Upper lobe of right lung (tissue), 1 donor: ENCODE measurements around the gene REXO5. TPM values are rescaled to one million over a fixed set of nuclear protein-coding genes. Genes with fewer than 3 reads are reported as not detected.

Experiments used
- ATAC-seq: fragments of 200-7000 bp; cut with Tn5 transposase; one replicate; pipeline ENCODE4 v1.9.1; 2020; ENCODE audit warnings: mild to moderate bottlenecking, moderate library complexity
- DNase-seq: peaks from one replicate; pipeline ENCODE4 v3.0.0-alpha.2; 2020
- H3K27ac ChIP-seq: fragments of 200-600 bp; one replicate; pipeline ENCODE4 v1.8.0; 2022
- H3K27me3 ChIP-seq: fragments of 200-600 bp; one replicate; pipeline ENCODE4 v1.8.0; 2022; ENCODE audit warnings: mild to moderate bottlenecking
- H3K36me3 ChIP-seq: fragments of 200-600 bp; one replicate; pipeline ENCODE4 v1.8.0; 2022
- H3K4me1 ChIP-seq: fragments of 200-600 bp; one replicate; pipeline ENCODE4 v1.8.0; 2022
- H3K4me3 ChIP-seq: fragments of 200-600 bp; one replicate; pipeline ENCODE4 v1.8.0; 2022; ENCODE audit warnings: mild to moderate bottlenecking
- H3K9me3 ChIP-seq: fragments of 200-600 bp; one replicate; pipeline ENCODE4 v1.8.0; 2022
- intact Hi-C: fragments of 100-400 bp; cut with DNase I; formaldehyde crosslinking; loops from one replicate; pipeline ENCODE4 v1.11.0; 2022
- total RNA-seq: library from RNA; stranded (reverse); fragmentation: NEBNext Ultra II Directional; extraction: Animal tissue kit (Norgen Biotek cat#: 25700); gene quantifications from one replicate; pipeline ENCODE4 v1.2.1, GENCODE V29; 2021
- TF ChIP-seq, protein P1 (sequence below): fragments of 200-600 bp; IDR thresholded peaks from one replicate; pipeline ENCODE4 v1.8.0; 2022; ENCODE audit warnings: antibody characterized with exemption
- donor health status: DM: no; HTN: yes; CAD: no; lungs with severe emphysema.

The REXO5 gene
- total RNA-seq, 1 donor from 2014 or later: 1.4 TPM

DNA sequence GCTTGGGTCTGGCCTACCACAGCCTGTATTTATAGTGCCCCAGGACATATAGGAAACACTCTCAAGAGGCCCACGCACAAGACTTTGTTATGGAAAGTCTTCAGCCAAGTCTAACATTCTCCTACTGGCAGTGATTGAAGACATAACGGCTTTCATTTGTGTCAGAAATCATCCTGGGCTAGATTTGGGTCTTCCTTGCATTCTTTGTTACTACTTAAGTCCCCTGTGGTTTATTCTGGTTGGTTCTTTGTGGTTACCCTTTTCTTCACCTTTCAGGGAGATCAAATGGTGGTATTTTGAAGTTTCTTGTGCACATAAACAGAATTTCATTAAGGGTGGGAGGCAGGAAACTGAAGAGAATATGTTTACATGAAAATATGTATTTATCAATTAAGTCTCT is 37.7 kb downstream of the REXO5 start:
- H3K27me3 ChIP-seq: no peaks in the 10 kb centered on the region
- H3K4me1 ChIP-seq: peaks cover 5% of the 10 kb centered on the region
- no peaks in the 10 kb centered on the region for H3K36me3 ChIP-seq
- DNase-seq: no peak
- H3K4me3 ChIP-seq: no peak overlapping the region
- no peaks in the 10 kb centered on the region for H3K9me3 ChIP-seq
- ATAC-seq: no peak
- TF ChIP-seq, protein P1, sequence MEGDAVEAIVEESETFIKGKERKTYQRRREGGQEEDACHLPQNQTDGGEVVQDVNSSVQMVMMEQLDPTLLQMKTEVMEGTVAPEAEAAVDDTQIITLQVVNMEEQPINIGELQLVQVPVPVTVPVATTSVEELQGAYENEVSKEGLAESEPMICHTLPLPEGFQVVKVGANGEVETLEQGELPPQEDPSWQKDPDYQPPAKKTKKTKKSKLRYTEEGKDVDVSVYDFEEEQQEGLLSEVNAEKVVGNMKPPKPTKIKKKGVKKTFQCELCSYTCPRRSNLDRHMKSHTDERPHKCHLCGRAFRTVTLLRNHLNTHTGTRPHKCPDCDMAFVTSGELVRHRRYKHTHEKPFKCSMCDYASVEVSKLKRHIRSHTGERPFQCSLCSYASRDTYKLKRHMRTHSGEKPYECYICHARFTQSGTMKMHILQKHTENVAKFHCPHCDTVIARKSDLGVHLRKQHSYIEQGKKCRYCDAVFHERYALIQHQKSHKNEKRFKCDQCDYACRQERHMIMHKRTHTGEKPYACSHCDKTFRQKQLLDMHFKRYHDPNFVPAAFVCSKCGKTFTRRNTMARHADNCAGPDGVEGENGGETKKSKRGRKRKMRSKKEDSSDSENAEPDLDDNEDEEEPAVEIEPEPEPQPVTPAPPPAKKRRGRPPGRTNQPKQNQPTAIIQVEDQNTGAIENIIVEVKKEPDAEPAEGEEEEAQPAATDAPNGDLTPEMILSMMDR: no peak
- intact Hi-C loops: no loop called here
- no peak overlapping the region for H3K27ac ChIP-seq

DNA sequence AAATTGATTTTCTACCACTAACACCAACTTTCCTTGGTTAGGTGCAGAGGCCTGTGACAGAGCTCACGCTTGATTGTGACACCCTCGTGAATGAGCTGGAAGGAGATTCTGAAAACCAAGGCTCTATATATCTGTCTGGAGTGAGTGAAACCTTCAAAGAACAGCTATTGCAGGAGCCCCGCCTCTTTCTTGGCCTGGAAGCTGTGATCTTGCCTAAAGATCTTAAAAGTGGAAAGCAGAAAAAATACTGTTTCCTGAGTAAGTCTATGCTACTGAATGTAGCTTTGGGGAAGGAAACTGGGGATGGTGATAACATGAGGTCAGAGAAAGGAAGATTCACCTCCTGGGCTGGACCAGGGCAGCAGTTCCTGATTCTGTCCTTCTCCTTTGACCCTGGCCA is 38.3 kb downstream of the REXO5 start:
- Histone ChIP-seq H3K36me3 (no peaks in the 10 kb centered on the region), H3K27me3 (no peaks in the 10 kb centered on the region), H3K9me3 (no peaks in the 10 kb centered on the region), H3K4me3 (no peak overlapping the region), H3K27ac (no peak overlapping the region), H3K4me1 (peaks cover 7% of the 10 kb centered on the region)
- ATAC-seq (no peak), DNase-seq (no peak)
- TF ChIP-seq, protein P1: no peak
- intact Hi-C loops: no loop called here

DNA sequence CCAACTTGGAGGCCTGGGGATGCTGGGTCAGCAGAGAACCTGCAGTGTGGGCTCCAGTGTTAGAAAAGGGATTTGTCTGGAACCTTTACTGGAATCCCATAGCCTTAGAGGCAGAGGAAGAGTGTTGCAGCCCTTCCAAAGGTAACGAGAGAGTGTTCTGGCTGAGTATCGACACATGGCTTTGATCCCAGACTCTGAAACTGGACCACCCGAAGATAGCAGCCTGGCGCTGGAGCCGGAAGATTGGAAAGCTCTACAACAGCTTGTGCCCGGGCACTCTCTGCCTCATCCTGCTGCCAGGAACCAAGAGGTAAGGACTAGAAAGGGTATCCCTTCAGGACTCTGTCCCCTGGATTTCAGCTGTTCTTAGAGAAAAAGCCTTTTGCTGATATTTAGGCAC is 39.7 kb downstream of the REXO5 start:
- DNase-seq: no peak
- Histone ChIP-seq H3K4me3 (no peak overlapping the region), H3K4me1 (peaks cover 22% of the 10 kb centered on the region), H3K36me3 (no peaks in the 10 kb centered on the region), H3K27me3 (no peaks in the 10 kb centered on the region), H3K9me3 (no peaks in the 10 kb centered on the region), H3K27ac (no peak overlapping the region)
- intact Hi-C loops: loop anchor here (5.0 kb wide), 1 partner anchor 241 kb away; no protein-coding TSS in a partner anchor
- TF ChIP-seq, protein P1: no peak
- no peak for ATAC-seq

DNA sequence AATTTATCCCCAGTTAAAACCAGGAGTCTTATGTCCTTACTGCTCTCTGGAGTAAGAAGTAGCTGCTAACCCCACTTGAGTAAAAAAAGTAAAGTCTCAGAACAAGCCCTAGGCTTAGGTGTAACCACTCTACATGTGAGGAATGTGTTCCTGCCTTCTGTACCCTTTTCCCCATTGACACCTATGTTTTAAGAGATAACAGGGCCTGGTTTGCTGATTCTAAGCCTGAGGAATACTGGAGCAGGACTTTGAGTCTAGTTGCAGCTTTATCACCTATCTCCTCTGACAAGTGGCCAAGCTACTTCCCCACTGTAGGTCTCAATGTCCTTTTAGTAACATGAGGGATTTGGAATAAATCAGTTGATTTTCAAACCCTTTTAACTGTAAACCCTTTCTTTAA is 40.2 kb downstream of the REXO5 start:
- Histone ChIP-seq H3K36me3 (no peaks in the 10 kb centered on the region), H3K27ac (no peak overlapping the region), H3K9me3 (no peaks in the 10 kb centered on the region), H3K4me1 (peaks cover 27% of the 10 kb centered on the region), H3K4me3 (no peak overlapping the region), H3K27me3 (no peaks in the 10 kb centered on the region)
- DNase-seq (no peak), ATAC-seq (no peak)
- intact Hi-C loops: loop anchor here (5.0 kb wide), 1 partner anchor 241 kb away; no protein-coding TSS in a partner anchor
- TF ChIP-seq, protein P1: no peak

DNA sequence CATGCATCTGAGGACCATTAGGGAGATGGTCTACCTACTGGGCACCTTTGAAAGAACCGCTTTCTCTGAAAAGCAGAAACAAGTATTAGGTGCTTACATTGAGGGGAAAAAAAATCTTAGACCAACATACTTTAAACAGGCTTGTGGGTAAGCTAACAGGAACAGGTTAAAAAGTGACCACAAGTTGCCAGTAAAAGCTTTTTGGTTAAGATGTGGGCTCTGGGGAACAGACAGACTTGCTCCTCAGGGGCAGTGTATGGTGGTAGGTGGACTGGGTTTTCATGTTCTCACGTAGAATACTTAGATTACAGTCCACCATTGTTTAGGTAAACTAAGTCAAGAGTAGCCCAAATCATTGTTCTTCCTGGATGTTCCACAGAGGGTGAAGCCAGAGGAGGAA is 41.2 kb downstream of the REXO5 start:
- no peak for DNase-seq
- H3K4me1 ChIP-seq: peaks cover 36% of the 10 kb centered on the region
- no peak overlapping the region for H3K4me3 ChIP-seq
- H3K27me3 ChIP-seq: no peaks in the 10 kb centered on the region
- TF ChIP-seq, protein P1: no peak
- no peaks in the 10 kb centered on the region for H3K36me3 ChIP-seq
- intact Hi-C loops: loop anchor here (5.0 kb wide), 1 partner anchor 240 kb away; no protein-coding TSS in a partner anchor
- no peaks in the 10 kb centered on the region for H3K9me3 ChIP-seq
- ATAC-seq: no peak
- no peak overlapping the region for H3K27ac ChIP-seq
